ENCODE results near the gene CNTNAP2.

The CNTNAP2 gene

GRCh38 chr7:147869456-147869855 is 1752.9 kb downstream of the CNTNAP2 start:
- TF ChIP-seq CTCF (IDR thresholded peaks at IDR 0.05; ENCODE audit: control insufficient read depth, extremely low read depth, insufficient read depth), result no peak
- DNase-seq (ENCODE audit: low read depth), result no peak
- H3K4me3 ChIP-seq (ENCODE audit: low read depth, low read length), result no peak overlapping the region

GRCh38 chr7:147878912-147879661 is 1762.5 kb downstream of the CNTNAP2 start:
- TF ChIP-seq CTCF (IDR thresholded peaks at IDR 0.05; ENCODE audit: control insufficient read depth, extremely low read depth, insufficient read depth), result no peak
- no peak for DNase-seq (ENCODE audit: low read depth)
- H3K4me3 ChIP-seq (ENCODE audit: low read depth, low read length), result no peak overlapping the region

GRCh38 chr7:147885869-147886268 is 1769.3 kb downstream of the CNTNAP2 start:
- H3K4me3 ChIP-seq (ENCODE audit: low read depth, low read length), result no peak overlapping the region
- no peak for TF ChIP-seq CTCF (IDR thresholded peaks at IDR 0.05; ENCODE audit: control insufficient read depth, extremely low read depth, insufficient read depth)
- no peak for DNase-seq (ENCODE audit: low read depth)

- TF ChIP-seq CTCF (IDR thresholded peaks at IDR 0.05; ENCODE audit: control insufficient read depth, extremely low read depth, insufficient read depth), result no peak
- no peak overlapping the region for H3K4me3 ChIP-seq (ENCODE audit: low read depth, low read length)
- no peak for DNase-seq (ENCODE audit: low read depth)
Measured at GRCh38 chr7:147894271-147894670, 1777.7 kb downstream of the CNTNAP2 start.

GRCh38 chr7:147896121-147896520 is 1779.5 kb downstream of the CNTNAP2 start:
- DNase-seq (ENCODE audit: low read depth), result no peak
- TF ChIP-seq CTCF (IDR thresholded peaks at IDR 0.05; ENCODE audit: control insufficient read depth, extremely low read depth, insufficient read depth), result no peak
- H3K4me3 ChIP-seq (ENCODE audit: low read depth, low read length), result no peak overlapping the region

GRCh38 chr7:147903536-147904218 is 1787.1 kb downstream of the CNTNAP2 start:
- TF ChIP-seq CTCF (IDR thresholded peaks at IDR 0.05; ENCODE audit: control insufficient read depth, extremely low read depth, insufficient read depth), result no peak
- DNase-seq (ENCODE audit: low read depth), result no peak
- no peak overlapping the region for H3K4me3 ChIP-seq (ENCODE audit: low read depth, low read length)
